ENCODE results near the gene KIAA1671.

The KIAA1671 gene

DNA sequence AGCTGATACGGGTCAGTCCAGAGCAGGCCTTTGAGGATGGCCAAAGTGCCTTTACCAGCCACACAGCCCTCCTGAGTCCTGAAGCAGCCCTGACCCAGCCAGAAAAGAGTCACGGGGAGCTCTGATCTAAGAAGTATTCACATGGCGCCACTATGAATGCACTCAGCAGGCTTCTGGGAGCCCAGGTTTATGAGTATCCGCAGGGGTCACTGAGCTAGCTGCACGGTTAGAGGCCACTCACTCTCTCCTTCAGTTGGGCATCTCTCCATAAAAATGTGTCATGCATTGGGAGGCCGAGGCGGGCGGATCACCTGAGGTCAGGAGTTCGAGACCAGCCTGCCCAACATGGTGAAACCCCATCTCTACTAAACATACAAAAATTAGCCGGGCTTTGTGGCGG lies 10.3 kb downstream of the KIAA1671 start:
- TF ChIP-seq GATA3 (IDR thresholded peaks at IDR 0.05; ENCODE audit: low read depth, low read length) (no peak), GATA2 (IDR thresholded peaks at IDR 0.05; ENCODE audit: low read depth, low read length) (no peak)

DNA sequence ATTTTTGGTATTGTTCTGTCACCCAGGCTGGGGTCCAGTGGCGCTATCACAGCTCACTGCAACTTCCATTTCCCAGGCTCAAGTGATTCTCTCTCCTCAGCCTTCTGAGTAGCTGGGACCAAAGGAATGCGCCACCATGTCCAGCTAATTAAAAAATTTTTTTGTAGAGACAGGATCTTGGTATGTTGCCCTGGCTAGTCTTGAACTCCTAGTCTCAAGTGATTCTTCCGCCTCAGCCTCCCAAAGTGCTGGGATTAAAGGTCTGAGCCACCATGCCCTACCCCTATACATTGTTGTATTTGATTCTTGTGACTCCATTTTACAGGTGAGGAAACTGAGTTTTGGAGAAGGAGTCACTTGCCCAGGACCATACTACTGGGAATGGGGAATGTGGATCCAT lies 11.9 kb downstream of the KIAA1671 start:
- TF ChIP-seq GATA3 (IDR thresholded peaks at IDR 0.05; ENCODE audit: low read depth, low read length): no peak
- no peak for TF ChIP-seq GATA2 (IDR thresholded peaks at IDR 0.05; ENCODE audit: low read depth, low read length)

DNA sequence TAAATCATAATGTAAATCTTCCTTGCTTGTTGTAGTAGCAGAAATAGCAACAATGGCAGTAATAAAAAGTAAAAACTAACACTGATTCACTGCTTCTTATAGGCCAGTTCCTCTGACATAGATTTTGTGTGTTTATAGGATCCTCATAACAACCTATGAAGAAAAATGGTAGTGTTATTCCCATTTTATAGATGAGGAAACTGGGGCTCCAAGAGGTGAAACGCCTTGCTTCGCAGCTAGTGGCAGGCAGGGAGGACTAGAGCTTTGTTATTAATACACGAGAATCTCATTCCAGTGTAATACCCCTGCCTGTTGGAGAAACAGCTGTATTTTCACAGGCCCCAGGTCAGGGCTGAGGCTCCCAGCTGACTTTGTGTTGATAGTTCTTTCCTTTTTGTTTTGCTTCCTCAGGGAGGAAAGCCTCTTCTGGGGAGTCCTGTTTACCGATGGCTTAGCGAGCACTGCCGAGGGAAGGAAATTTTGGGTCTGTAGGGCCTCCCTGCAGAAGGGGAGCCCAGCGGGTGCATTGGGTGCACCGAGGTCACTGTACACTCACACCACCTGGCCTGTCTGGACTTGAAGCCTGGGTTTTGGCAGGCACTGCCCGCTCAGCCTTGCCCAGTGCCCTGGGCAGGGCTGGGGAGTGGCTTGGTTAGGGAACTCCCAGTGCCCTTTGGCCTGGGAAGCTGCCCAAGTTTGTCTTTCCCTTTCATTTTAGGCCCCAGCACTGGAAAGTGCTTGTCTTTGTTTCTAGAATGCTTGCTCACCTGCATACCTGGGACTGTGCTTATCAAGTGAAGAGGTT lies 13.5 kb downstream of the KIAA1671 start:
- TF ChIP-seq GATA3 (IDR thresholded peaks at IDR 0.05; ENCODE audit: low read depth, low read length) (no peak), GATA2 (IDR thresholded peaks at IDR 0.05; ENCODE audit: low read depth, low read length) (no peak)

DNA sequence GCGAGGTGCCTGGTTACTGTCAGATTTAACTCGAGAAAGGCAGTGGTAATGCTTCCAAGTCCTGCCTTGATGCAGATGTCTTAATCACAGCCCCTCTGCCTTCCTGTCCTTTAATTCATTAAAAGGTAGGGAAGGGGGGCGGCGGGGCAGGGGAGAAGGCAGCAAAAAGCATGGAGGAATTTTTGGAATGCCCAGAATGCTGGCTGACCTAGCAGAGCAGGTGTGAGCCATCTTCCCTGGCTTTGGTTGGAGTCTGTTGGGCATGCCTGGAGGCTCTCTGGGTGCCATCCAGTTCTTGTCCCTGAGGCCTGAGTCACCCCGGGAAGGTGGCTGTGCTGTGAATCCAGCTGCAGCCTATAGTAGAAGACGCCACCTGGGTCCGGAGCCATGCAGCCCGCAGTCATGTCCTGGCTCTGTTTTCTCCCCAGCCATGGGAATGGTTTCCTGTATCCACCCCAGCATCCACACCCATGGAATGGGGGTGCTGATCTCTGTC lies 15.6 kb downstream of the KIAA1671 start:
- TF ChIP-seq GATA3 (IDR thresholded peaks at IDR 0.05; ENCODE audit: low read depth, low read length): no peak
- no peak for TF ChIP-seq GATA2 (IDR thresholded peaks at IDR 0.05; ENCODE audit: low read depth, low read length)

DNA sequence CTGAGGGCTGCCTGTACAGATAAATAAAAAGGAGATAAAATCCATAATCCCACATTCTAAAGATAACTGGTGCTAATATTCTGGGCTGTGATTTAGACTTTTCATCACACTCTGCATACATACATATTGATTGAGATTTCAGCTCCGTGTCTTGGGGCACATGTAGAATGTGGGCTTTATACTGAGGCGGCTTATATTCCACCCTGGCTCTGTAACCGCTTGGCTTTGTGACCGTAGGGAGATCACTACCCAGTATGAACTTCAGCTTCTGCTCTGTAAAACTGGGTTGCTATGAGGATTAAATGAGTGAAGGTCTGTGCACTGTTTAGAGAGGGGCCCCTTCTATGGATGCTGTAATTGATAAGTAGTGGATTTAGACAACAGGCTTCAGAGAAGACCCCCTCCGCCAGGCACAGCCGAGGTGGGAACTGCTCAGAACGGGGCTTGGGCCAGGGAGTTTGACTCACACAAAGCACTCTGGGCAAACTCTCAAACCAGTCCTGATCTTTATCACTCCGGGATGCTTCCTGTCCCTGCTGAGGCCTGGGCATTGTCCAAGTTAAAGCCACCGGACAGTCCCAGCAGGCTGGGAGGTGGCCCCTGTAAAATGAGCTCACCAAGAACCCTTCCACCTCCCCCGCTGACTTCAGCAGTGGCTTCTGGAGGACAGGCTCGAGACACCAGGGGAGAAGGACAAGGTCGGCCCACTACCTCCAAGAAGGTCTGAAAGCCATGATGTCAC lies 17.2 kb downstream of the KIAA1671 start:
- TF ChIP-seq GATA2 (IDR thresholded peaks at IDR 0.05; ENCODE audit: low read depth, low read length): peak; percentile 98
- peak; percentile 85 for TF ChIP-seq GATA3 (IDR thresholded peaks at IDR 0.05; ENCODE audit: low read depth, low read length)

DNA sequence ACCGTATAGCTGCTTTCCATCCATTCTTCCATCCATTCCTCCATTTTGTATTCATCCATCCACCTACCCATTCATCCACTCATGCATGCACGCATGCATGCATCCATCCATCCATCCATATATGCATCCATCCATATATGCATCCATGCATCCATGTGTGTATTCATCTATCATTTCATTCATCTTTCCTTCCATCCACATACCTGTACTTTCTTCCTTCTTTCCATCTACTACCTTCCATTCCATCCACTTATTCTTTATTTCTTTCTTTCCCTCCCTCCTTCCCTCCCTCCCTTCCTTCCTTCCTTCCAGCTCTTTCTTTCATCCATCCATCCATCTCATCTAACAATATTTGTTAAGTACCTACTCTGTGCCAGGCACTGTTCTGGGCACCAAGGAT lies 19.9 kb downstream of the KIAA1671 start:
- TF ChIP-seq GATA2 (IDR thresholded peaks at IDR 0.05; ENCODE audit: low read depth, low read length) (no peak), GATA3 (IDR thresholded peaks at IDR 0.05; ENCODE audit: low read depth, low read length) (no peak)

DNA sequence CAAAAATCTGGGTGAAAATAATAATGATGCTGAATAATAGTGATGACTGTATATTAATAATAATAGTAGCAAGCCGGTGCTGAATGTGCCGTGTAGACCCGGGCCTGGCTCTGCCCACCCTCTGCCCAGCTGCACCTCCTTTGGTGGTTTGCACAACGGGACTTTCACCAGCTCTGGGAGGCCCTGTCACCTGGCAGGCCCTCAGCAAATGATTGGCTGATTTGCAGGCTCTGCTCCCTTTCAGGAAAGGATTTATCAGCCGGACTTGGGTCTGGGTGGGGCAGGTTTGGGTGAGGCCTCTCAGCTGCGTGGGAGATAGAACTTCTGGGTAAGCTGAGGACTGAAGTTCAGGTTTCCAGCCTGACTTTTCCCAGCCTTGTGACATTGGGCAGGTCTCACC lies 21.4 kb downstream of the KIAA1671 start:
- TF ChIP-seq GATA3 (IDR thresholded peaks at IDR 0.05; ENCODE audit: low read depth, low read length) (no peak), GATA2 (IDR thresholded peaks at IDR 0.05; ENCODE audit: low read depth, low read length) (no peak)

DNA sequence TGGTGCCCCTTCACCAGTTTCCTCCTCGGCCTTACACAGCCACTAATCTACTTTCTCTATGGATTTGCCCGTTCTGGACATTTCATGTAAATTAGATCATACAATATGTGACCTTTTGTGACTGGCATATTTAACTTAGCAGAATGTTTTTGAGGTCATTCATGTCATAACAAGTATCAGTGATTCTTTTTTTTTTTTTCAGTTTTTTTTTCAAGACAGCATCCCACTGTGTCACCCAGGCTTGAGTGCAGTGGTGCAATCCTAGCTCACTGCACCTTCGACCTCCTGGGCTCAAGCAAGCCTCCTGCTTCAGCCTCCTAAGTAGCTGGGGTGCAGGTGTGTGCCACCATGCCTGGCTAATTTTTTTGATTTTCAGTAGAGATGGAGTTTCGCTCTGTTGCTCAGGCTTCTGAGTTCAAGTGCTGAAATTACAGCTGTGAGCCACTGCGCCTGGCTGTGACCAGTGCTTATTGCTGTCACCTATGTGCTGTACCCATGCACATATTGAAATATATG lies 22.7 kb downstream of the KIAA1671 start:
- TF ChIP-seq GATA3 (IDR thresholded peaks at IDR 0.05; ENCODE audit: low read depth, low read length) (no peak), GATA2 (IDR thresholded peaks at IDR 0.05; ENCODE audit: low read depth, low read length) (no peak)

DNA sequence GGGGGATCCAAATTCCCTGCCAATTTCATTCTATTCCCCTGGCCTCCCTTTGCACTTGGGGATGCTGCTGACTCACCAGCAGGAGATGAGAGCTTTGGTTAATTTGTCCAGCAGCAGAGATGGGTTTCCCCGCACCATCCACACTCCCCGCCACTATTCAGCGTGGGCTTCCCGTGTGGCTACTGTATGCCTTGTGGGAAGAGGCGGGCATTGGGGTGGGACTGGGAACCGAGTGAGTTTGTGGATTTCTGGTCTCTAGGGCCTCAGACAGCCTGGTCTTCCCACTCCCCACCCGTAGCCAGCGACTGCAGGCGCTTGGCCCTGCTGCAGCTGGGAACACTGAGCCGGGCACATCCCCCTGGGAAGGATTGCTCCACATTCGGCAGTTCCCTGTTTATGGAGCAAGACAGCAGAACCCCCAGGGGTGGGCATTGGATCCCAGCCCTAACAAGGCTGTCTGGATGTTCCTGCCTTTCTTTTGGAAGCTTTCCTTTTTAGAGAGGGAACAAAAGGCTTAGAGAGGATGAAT lies 23.4 kb downstream of the KIAA1671 start:
- no peak for TF ChIP-seq GATA2 (IDR thresholded peaks at IDR 0.05; ENCODE audit: low read depth, low read length)
- no peak for TF ChIP-seq GATA3 (IDR thresholded peaks at IDR 0.05; ENCODE audit: low read depth, low read length)

DNA sequence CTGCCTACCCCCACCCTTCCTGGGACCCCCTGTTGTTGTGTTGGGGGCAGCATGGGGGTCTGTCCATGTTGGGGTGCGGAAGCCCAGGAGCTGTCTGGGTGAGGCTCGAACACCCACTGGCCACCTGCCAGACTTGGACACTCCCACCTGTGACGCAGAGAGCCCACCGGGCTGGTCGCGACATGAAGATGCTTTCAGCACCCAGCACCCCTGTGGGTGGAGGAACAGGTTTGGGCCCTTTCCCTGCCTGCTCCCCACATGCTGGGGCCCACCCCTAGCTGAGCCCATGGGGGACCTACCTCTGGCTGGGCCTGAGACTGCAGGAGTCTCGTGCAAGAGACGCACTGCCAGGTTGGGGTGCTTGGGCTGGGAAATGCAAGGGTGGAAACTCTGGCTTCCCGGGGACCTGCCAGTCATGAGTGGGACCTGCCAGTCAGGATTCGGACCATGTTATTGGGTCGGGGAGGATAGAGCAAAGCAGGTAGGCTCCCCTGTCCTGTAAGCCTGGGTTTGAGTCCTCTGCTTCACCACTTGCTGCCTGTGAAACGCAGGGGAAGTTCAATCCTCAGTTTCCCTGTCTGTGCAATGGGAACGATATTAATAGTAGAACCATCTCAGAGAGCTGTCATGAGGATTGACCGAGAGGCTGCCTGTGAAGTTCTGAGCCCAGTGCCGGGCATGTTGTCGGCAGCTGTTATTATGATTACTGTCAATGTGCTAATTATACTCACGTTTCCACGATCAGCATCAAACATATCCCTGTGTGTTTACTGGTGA lies 24.1 kb downstream of the KIAA1671 start:
- no peak for TF ChIP-seq GATA3 (IDR thresholded peaks at IDR 0.05; ENCODE audit: low read depth, low read length)
- TF ChIP-seq GATA2 (IDR thresholded peaks at IDR 0.05; ENCODE audit: low read depth, low read length): no peak

DNA sequence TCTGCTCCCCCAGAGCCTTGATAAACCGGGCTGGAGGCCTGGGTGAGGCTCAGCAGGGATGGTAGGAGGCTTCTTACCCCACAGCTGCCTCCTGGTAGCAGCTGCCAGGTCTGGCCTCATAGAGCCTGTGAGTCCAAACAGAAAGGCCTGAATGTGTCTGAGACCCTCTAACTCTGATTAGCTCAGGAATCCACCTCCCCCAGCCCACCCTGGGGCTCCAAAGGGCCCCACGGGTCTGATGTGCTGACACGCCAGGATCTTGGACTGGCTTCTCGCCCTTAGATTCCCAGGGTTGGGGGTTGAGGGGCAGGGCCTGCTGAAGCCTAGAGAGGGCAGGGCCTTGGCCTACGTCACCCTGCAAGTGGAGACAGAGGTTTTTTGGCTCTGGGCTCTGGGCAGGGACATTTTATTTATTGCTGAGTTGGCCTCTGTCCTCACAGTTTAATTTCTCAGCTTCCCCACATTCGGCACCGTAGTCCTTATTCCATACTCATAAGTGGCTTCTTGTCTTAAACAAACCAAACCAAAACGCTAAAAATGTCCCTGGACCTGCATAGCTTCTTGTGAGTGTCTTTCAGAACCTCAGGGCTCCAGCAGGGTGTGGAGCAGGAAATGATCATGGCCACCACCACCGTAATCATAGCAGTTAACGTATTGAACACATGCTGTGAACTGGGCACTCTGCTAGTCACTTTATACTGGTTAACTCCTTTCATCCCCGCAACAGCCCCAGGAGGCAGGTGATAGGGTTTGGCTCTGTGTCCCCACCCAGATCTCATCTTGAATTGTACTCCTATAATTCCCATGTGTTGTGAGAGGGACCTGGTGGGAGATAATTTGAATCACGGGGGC lies 25.1 kb downstream of the KIAA1671 start:
- no peak for TF ChIP-seq GATA3 (IDR thresholded peaks at IDR 0.05; ENCODE audit: low read depth, low read length)
- no peak for TF ChIP-seq GATA2 (IDR thresholded peaks at IDR 0.05; ENCODE audit: low read depth, low read length)

DNA sequence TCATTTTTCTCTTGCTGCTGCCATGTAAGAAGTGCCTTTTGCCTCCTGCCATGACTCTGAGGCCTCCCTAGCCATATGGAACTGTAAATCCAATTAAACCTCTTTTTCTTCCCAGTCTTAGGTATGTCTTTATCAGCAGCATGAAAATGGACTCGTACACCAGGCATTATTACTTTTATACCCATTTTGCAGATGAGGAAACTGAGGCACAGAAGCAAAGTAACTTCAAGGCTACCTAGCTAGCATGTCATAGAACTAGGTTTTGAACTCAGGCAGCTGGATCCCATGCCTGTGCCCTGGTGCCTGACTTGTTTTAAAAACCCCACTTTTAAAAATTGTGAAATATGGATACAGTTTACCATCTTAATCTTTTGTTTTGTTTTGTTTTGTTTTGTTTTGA lies 25.8 kb downstream of the KIAA1671 start:
- no peak for TF ChIP-seq GATA2 (IDR thresholded peaks at IDR 0.05; ENCODE audit: low read depth, low read length)
- TF ChIP-seq GATA3 (IDR thresholded peaks at IDR 0.05; ENCODE audit: low read depth, low read length): no peak

DNA sequence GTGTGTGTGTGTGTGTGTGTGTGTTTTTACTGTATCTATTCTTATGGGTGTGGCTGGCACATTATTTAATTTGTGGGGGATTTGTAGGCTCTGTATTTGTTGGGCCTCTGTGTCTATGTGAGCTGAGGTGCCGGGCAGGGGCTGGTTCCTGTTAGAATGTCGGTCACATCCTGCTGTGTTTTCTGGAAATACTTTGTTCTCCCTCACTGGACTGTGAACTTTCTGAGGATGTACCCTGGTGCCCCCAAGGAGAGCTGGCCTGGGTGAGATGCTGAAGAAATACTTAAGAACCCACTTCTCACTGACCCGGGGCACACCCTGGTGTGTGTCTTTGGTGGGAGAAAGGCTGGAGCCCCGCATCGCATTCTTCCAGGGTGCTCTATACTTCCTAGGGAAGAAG lies 28.6 kb downstream of the KIAA1671 start:
- TF ChIP-seq GATA3 (IDR thresholded peaks at IDR 0.05; ENCODE audit: low read depth, low read length) (no peak), GATA2 (IDR thresholded peaks at IDR 0.05; ENCODE audit: low read depth, low read length) (no peak)
